IPS-NIHi7 (cell line): ENCODE measurements around the gene UNC13A.
A peak's percentile ranks its signal among the peaks of the same experiment; 100 is the strongest.
"Not testable (repeated sequence)": the region's sequence is repeated elsewhere in the genome, so short reads cannot be mapped to it uniquely, and the experiment has no call there.

ENCODE experiments used
- DNase-seq: peaks from one replicate; pipeline ENCODE4 v3.0.0; 2012; ENCODE audit warnings: mixed read lengths; ENCODE audit errors: extremely low spot score

Gene UNC13A

GRCh38 chr19:17604372-17605025 is 83.7 kb downstream of the UNC13A start:
- DNase-seq, result no peak

- DNase-seq, result no peak
These were observed 85.2 kb downstream of the UNC13A start for GRCh38 chr19:17602872-17603510.

- DNase-seq, result no peak
These were observed 85.9 kb downstream of the UNC13A start for GRCh38 chr19:17602217-17602616.

- DNase-seq, result no peak
These were observed 86.5 kb downstream of the UNC13A start for GRCh38 chr19:17601683-17602082.

GRCh38 chr19:17599780-17600179 is 88.4 kb downstream of the UNC13A start:
- no peak for DNase-seq

GRCh38 chr19:17598953-17599352 is 89.2 kb downstream of the UNC13A start:
- no peak for DNase-seq

- not testable (repeated sequence) for DNase-seq
These were observed 90.1 kb downstream of the UNC13A start for GRCh38 chr19:17598063-17598462.

- DNase-seq, result not testable (repeated sequence)
These were observed 93.9 kb downstream of the UNC13A start for GRCh38 chr19:17594296-17594695.

GRCh38 chr19:17590866-17591265 is 97.3 kb downstream of the UNC13A start:
- no peak for DNase-seq

GRCh38 chr19:17585395-17585794 is 102.8 kb downstream of the UNC13A start:
- not testable (repeated sequence) for DNase-seq

- no peak for DNase-seq
These were observed 104.0 kb downstream of the UNC13A start for GRCh38 chr19:17584132-17584531.

GRCh38 chr19:17582613-17583012 is 105.5 kb downstream of the UNC13A start:
- DNase-seq, result peak; percentile 12

- no peak for DNase-seq
These were observed 106.8 kb downstream of the UNC13A start for GRCh38 chr19:17581211-17581874.

- DNase-seq, result peak; percentile 43
These were observed 107.5 kb downstream of the UNC13A start for GRCh38 chr19:17580470-17581144.

- DNase-seq, result peak; percentile 90
These were observed 108.4 kb downstream of the UNC13A start for GRCh38 chr19:17579661-17580244.

- no peak for DNase-seq
These were observed 110.6 kb downstream of the UNC13A start for GRCh38 chr19:17577457-17578097.

GRCh38 chr19:17576758-17577456 is 111.2 kb downstream of the UNC13A start:
- peak; percentile 98 for DNase-seq

- DNase-seq, result peak; percentile 54
These were observed 112.0 kb downstream of the UNC13A start for GRCh38 chr19:17575871-17576757.

GRCh38 chr19:17572638-17573037 is 115.5 kb downstream of the UNC13A start:
- no peak for DNase-seq

GRCh38 chr19:17570791-17571190 is 117.4 kb downstream of the UNC13A start:
- no peak for DNase-seq
